Nephron (organoid): ENCODE data around the gene CD47.

Experiments used
- H3K27ac Mint-ChIP-seq, 3 experiments: 2 replicates each; pipeline ENCODE4 v1.8.0; 2020; ENCODE audit warnings: mixed read lengths in 3 of 3, mild to moderate bottlenecking in 2 of 3, moderate library complexity in 1 of 3
- H3K27me3 Mint-ChIP-seq: 2 replicates; pipeline ENCODE4 v1.8.0; 2021; ENCODE audit warnings: low read depth, mild to moderate bottlenecking, moderate library complexity, mixed read lengths
- H3K36me3 Mint-ChIP-seq: 2 replicates; pipeline ENCODE4 v1.8.0; 2020; ENCODE audit warnings: low read depth, mixed read lengths
- H3K4me1 Mint-ChIP-seq: 2 replicates; pipeline ENCODE4 v1.8.0; 2020; ENCODE audit warnings: mixed read lengths
- H3K4me3 Mint-ChIP-seq, 3 experiments: 2 replicates each; pipeline ENCODE4 v1.8.0; 2020; ENCODE audit warnings: mild to moderate bottlenecking in 3 of 3, mixed read lengths in 3 of 3, moderate library complexity in 2 of 3
- H3K9me3 Mint-ChIP-seq: 2 replicates; pipeline ENCODE4 v1.8.0; 2020; ENCODE audit warnings: mixed read lengths
- CTCF ChIP-seq, 3 experiments: fragments of 200-600 bp; sonication (generic); IDR thresholded peaks; one replicate each; pipeline ENCODE4 v1.5.0; 2021; ENCODE audit warnings: antibody characterized with exemption in 3 of 3; ENCODE audit not compliant: unreplicated experiment in 3 of 3

Gene CD47

GRCh38 chr3:108098003-108098370, 7.2 kb upstream of the CD47 start:
- Mint-ChIP-seq H3K36me3 (no peaks in the 10 kb centered on the region), H3K4me1 (no peaks in the 10 kb centered on the region), H3K27me3 (peaks cover 13% of the 10 kb centered on the region), H3K4me3 (no peak overlapping the region), H3K9me3 (no peaks in the 10 kb centered on the region), H3K27ac (peak overlapping the region in 1 of 3 experiments; percentile 23)
- TF ChIP-seq CTCF (IDR thresholded peaks at IDR 0.05; ENCODE audit: unreplicated experiment in 3 of 3): no peak

GRCh38 chr3:108097322-108098002, 6.6 kb upstream of the CD47 start:
- Mint-ChIP-seq H3K36me3 (no peaks in the 10 kb centered on the region), H3K27ac (peak overlapping the region in 1 of 3 experiments; percentile 23), H3K4me1 (peaks cover 5% of the 10 kb centered on the region), H3K4me3 (no peak overlapping the region), H3K9me3 (no peaks in the 10 kb centered on the region), H3K27me3 (peaks cover 18% of the 10 kb centered on the region)
- no peak for TF ChIP-seq CTCF (IDR thresholded peaks at IDR 0.05; ENCODE audit: unreplicated experiment in 3 of 3)

- H3K4me3 Mint-ChIP-seq: no peak overlapping the region
- peaks cover 17% of the 10 kb centered on the region for H3K27me3 Mint-ChIP-seq
- H3K4me1 Mint-ChIP-seq: peaks cover 10% of the 10 kb centered on the region
- H3K36me3 Mint-ChIP-seq: no peaks in the 10 kb centered on the region
- H3K27ac Mint-ChIP-seq: no peak overlapping the region
- no peak for TF ChIP-seq CTCF (IDR thresholded peaks at IDR 0.05; ENCODE audit: unreplicated experiment in 3 of 3)
- H3K9me3 Mint-ChIP-seq: no peaks in the 10 kb centered on the region
Measured at GRCh38 chr3:108096532-108097321, 5.9 kb upstream of the CD47 start.

- H3K4me3 Mint-ChIP-seq: peak overlapping the region; percentile 22 to 93 (median 91)
- no peaks in the 10 kb centered on the region for H3K9me3 Mint-ChIP-seq
- H3K4me1 Mint-ChIP-seq: peaks cover 10% of the 10 kb centered on the region
- H3K27me3 Mint-ChIP-seq: peaks cover 14% of the 10 kb centered on the region
- no peaks in the 10 kb centered on the region for H3K36me3 Mint-ChIP-seq
- peak overlapping the region in 1 of 3 experiments; percentile 1 for H3K27ac Mint-ChIP-seq
- no peak for TF ChIP-seq CTCF (IDR thresholded peaks at IDR 0.05; ENCODE audit: unreplicated experiment in 3 of 3)
Measured at GRCh38 chr3:108093616-108094015, 2.8 kb upstream of the CD47 start.

- H3K9me3 Mint-ChIP-seq: no peaks in the 10 kb centered on the region
Measured at GRCh38 chr3:108093021-108093420, 2.2 kb upstream of the CD47 start.

More at GRCh38 chr3:108093021-108093420, 2.2 kb upstream of the CD47 start:
- peaks cover 10% of the 10 kb centered on the region for H3K4me1 Mint-ChIP-seq
- peaks cover 14% of the 10 kb centered on the region for H3K27me3 Mint-ChIP-seq
- H3K4me3 Mint-ChIP-seq: peak overlapping the region; percentile 22 to 93 (median 91)
- TF ChIP-seq CTCF (IDR thresholded peaks at IDR 0.05; ENCODE audit: unreplicated experiment in 3 of 3): no peak
- H3K27ac Mint-ChIP-seq: peak overlapping the region in 1 of 3 experiments; percentile 12
- H3K36me3 Mint-ChIP-seq: no peaks in the 10 kb centered on the region
